Stomach (tissue), 9 donors: ENCODE data around the gene FCF1. TPM values are rescaled to one million over a fixed set of nuclear protein-coding genes. Genes with fewer than 3 reads are reported as not detected.

Experiments used
- DNase-seq, 2 donors: peaks; one replicate each; pipeline versions ENCODE4 v3.0.0 to v3.0.0-alpha.2; 2013 to 2019
- H3K27ac ChIP-seq, 5 donors: fragments of 200-600 bp in 4 of 5; sonication (generic) in 4 of 5; one replicate each; pipeline ENCODE4 v1.5.1; 2013 to 2019; ENCODE audit warnings: mild to moderate bottlenecking in 1 of 5, moderate library complexity in 1 of 5
- H3K27me3 ChIP-seq, 3 donors: fragments of 200-600 bp; sonication (generic); one replicate each; pipeline ENCODE4 v1.5.1; 2017 to 2019; ENCODE audit warnings: mixed run types in 1 of 3
- H3K36me3 ChIP-seq, 4 donors: fragments of 200-600 bp; sonication (generic); 1 replicate in 3 of 4; 2 replicates in 1 of 4; pipeline ENCODE4 v1.5.1; 2016 to 2019
- H3K4me1 ChIP-seq, 4 donors: fragments of 200-600 bp; sonication (generic); one replicate each; pipeline ENCODE4 v1.5.1; 2016 to 2019
- H3K4me3 ChIP-seq, 4 donors: fragments of 200-600 bp; sonication (generic) in 3 of 4; one replicate each; pipeline ENCODE4 v1.5.1; 2016 to 2019; ENCODE audit warnings: mild to moderate bottlenecking in 1 of 4
- H3K9me3 ChIP-seq, 4 donors: fragments of 200-600 bp; sonication (generic); one replicate each; pipeline ENCODE4 v1.5.1; 2016 to 2019
- CTCF ChIP-seq, 7 experiments: fragments of 450-650 bp in 4 of 7; fragments of 200-600 bp in 3 of 7; sonication (generic) in 3 of 7; IDR thresholded peaks; one replicate each; pipeline ENCODE4 v1.5.1; 2016 to 2019; ENCODE audit warnings: antibody characterized with exemption in 7 of 7, control low read depth in 2 of 7, mild to moderate bottlenecking in 1 of 7
- EP300 ChIP-seq: sonication (generic); formaldehyde crosslinking; IDR thresholded peaks from one replicate; pipeline ENCODE4 v1.6.1; 2017; ENCODE audit warnings: antibody characterized with exemption
- POLR2A ChIP-seq, 4 donors: fragments of 450-650 bp; IDR thresholded peaks; one replicate each; pipeline ENCODE4 v1.6.1; 2016; ENCODE audit warnings: antibody characterized with exemption in 4 of 4, control low read depth in 2 of 4, mild to moderate bottlenecking in 1 of 4, moderate library complexity in 1 of 4
- POLR2AphosphoS5 ChIP-seq, 3 donors: sonication (generic); formaldehyde crosslinking; IDR thresholded peaks; one replicate each; pipeline ENCODE4 v1.6.1; 2016; ENCODE audit warnings: antibody characterized with exemption in 3 of 3
- WGBS, 5 donors: extraction: QIAGEN DNeasy Blood & Tissue Kit in 3 of 5; methylation state at CpG; one replicate each; pipeline versions ENCODE4 v1.1.5 to v1.1.7; 2013 to 2018; 5-methylcytosine and 5-hydroxymethylcytosine counted together
- intact Hi-C: fragments of 100-400 bp; cut with DNase I; formaldehyde crosslinking; loops from one replicate; pipeline ENCODE4 v1.15.1; 2023; ENCODE audit warnings: low total_unique reads
- polyA plus RNA-seq, 3 donors: library from polyadenylated mRNA; stranded (reverse); fragments of 200-250 nt; gene quantifications; one replicate each; pipeline ENCODE4 v1.2.3, GENCODE V29; 2013
- total RNA-seq, 5 donors: library from RNA; depleted of rRNA; stranded (reverse); fragments of >200 nt; gene quantifications; one replicate each; pipeline versions ENCODE4 v1.1.0 to v1.2.3, GENCODE V29; 2014 to 2016
- donor health status: healthy with polysubstance abuse.
- donor health status: Bipolar disorder and iron deficiency.
- donor health status: healthy.

The FCF1 gene
- total and polyA plus RNA-seq, 8 donors, result 0.58 to 41.1 (median 16.0) TPM

- intact Hi-C loops, result no loop called here
- DNase-seq, result no peak
- Histone ChIP-seq H3K4me3 (no peak overlapping the region), H3K4me1 (peaks cover 0 to 36% (median 20%) of the 10 kb centered on the region in 4 donors), H3K27ac (no peak overlapping the region), H3K36me3 (peaks cover 0 to 7% (median 0%) of the 10 kb centered on the region in 4 donors), H3K27me3 (no peaks in the 10 kb centered on the region), H3K9me3 (peaks cover 0 to 7% (median 4%) of the 10 kb centered on the region in 4 donors)
- 60 to 70% (median 63%) methylated on average over 5 of the region's 5 CpGs for WGBS, 5 donors
- TF ChIP-seq POLR2A (IDR thresholded peaks at IDR 0.05), result no peak
- TF ChIP-seq CTCF (IDR thresholded peaks at IDR 0.05), result no peak
- no peak for TF ChIP-seq EP300
- TF ChIP-seq POLR2AphosphoS5 (IDR thresholded peaks at IDR 0.05), result no peak
These were observed 7.1 kb upstream of the FCF1 start for GRCh38 chr14:74705613-74706500.

- 90 to 100% (median 95%) methylated on average over 1 of the region's 1 CpG for WGBS, 5 donors
- no peak for DNase-seq
- peaks cover 22 to 59% (median 42%) of the 10 kb centered on the region in 4 donors for H3K4me1 ChIP-seq
- intact Hi-C loops, result no loop called here
- TF ChIP-seq POLR2AphosphoS5 (IDR thresholded peaks at IDR 0.05), result no peak
- TF ChIP-seq CTCF (IDR thresholded peaks at IDR 0.05), result no peak
- TF ChIP-seq POLR2A (IDR thresholded peaks at IDR 0.05), result no peak
- TF ChIP-seq EP300, result no peak
- no peak overlapping the region for H3K27ac ChIP-seq
- no peaks in the 10 kb centered on the region for H3K27me3 ChIP-seq
- no peak overlapping the region for H3K4me3 ChIP-seq
- no peaks in the 10 kb centered on the region for H3K9me3 ChIP-seq
- H3K36me3 ChIP-seq, result peaks cover 0 to 8% (median 3%) of the 10 kb centered on the region in 4 donors
These were observed 2.5 kb upstream of the FCF1 start for GRCh38 chr14:74710480-74710879.

- Histone ChIP-seq H3K27me3 (no peaks in the 10 kb centered on the region), H3K4me3 (peak overlapping the region in 1 of 4 donors; percentile 74), H3K9me3 (no peaks in the 10 kb centered on the region), H3K36me3 (peaks cover 0 to 20% (median 15%) of the 10 kb centered on the region in 4 donors), H3K27ac (no peak overlapping the region), H3K4me1 (peaks cover 22 to 52% (median 38%) of the 10 kb centered on the region in 4 donors)
- DNase-seq, result no peak
- intact Hi-C loops, result no loop called here
- 36 to 56% (median 43%) methylated on average over 5 of the region's 5 CpGs for WGBS, 5 donors
- TF ChIP-seq EP300 (no peak), POLR2AphosphoS5 (IDR thresholded peaks at IDR 0.05) (no peak), CTCF (IDR thresholded peaks at IDR 0.05) (no peak)
These were observed 1.3 kb upstream of the FCF1 start for GRCh38 chr14:74711651-74712050.

GRCh38 chr14:74713395-74713735, 421 bp downstream of the FCF1 start:
- H3K27ac ChIP-seq, result peak overlapping the region; percentile 83 to 90 (median 87)
- peaks cover 14 to 37% (median 32%) of the 10 kb centered on the region in 4 donors for H3K36me3 ChIP-seq
- 11 to 14% (median 12%) methylated on average over 6 of the region's 6 CpGs for WGBS, 5 donors
- peak overlapping the region; percentile 63 to 78 (median 76) for H3K4me3 ChIP-seq
- no peak for DNase-seq
- no peaks in the 10 kb centered on the region for H3K27me3 ChIP-seq
- peaks cover 22 to 52% (median 38%) of the 10 kb centered on the region in 4 donors for H3K4me1 ChIP-seq
- intact Hi-C loops, result no loop called here
- H3K9me3 ChIP-seq, result no peaks in the 10 kb centered on the region
- TF ChIP-seq POLR2AphosphoS5 (IDR thresholded peaks at IDR 0.05) (no peak), CTCF (IDR thresholded peaks at IDR 0.05) (peak in 1 of 7 experiments; percentile 3), EP300 (no peak)
